ENCODE data around the gene PTPRS.
"Not testable (repeated sequence)": the region's sequence is repeated elsewhere in the genome, so short reads cannot be mapped to it uniquely, and the experiment has no call there.

The PTPRS gene

DNA sequence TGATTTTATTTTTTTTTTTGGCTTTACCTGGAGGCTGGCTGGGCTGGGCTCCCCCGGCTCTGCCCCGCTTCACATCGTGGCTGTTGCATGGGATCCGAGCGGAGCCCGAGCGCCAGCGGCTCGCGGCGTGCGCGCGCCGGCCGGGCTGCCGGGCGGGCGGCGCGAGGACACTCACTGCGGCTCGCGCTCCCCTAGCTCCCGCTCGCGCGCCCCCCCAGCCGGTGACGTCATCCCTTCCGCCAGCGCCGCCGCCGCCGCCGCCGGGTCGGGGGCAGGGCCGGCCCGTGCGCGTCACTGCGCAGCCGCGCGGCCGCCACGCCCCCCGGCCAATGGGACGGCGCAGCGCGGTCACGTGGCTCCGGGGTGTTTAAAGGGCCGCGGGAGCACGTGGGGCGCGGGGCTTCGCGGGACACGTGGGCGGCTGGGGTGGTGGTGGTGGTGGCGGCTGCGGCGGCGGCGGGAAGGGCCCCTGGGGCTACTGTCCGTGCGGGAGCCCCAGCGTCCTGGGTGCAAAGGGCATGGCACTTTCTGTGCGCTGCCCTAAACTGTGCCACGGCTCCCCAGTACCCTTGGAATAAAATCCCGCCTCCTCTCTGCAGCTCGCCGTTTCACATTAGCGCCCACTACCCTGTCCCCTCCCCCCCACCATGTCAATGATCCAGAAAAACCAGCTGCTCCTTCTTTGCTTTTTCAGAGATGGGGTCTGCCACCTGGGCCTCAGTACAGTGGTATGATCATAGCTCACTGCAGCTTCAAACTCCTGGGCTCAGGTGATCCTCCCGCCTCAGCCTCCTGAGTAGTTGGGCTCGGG lies at the start of gene PTPRS:
TSS of gene PTPRS (minus strand) at position 176 of the 811 bp plus-strand sequence. CDS start 54,672 bp downstream, outside the sequence.
- Mint-ChIP-seq H3K27me3 (peaks cover 62% of the 10 kb centered on the region), H3K4me1 (peaks cover 17% of the 10 kb centered on the region), H3K27ac (ENCODE audit: low read depth) (peak within 1 kb of the TSS; percentile 62), H3K36me3 (ENCODE audit: insufficient read depth) (peaks cover 1% of the 10 kb centered on the region), H3K4me3 (peak within 1 kb of the TSS; percentile 59), H3K9me3 (no peaks in the 10 kb centered on the region)
- DNase-seq (ENCODE audit: low spot score in 2 of 2) (peak in 1 of 2 donors; percentile 26), ATAC-seq (replicated peaks; ENCODE audit: extremely low read depth, poor library complexity, severe bottlenecking) (peak; percentile 48)

DNA sequence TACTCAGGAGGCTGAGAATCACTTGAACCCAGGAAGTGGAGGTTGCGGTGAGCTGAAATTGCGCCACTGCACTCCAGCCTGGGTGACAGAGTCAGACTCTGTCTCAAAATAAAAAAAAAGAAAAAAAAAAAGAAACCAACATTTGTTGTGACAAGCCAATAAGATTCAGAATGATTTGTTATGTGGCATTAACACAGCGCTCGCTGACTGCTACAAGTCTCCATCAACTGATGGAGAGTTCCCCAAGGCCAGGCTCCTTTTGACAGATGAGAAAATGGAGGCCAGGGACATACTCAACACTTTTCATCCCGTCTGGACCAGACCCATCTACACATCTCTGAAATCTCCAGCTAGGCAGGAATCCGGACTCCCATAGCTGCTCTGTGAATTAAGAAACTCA lies 48.7 kb upstream of the PTPRS start:
- no peak for DNase-seq (ENCODE audit: low spot score in 2 of 2)
- H3K27ac Mint-ChIP-seq (ENCODE audit: low read depth) = no peak overlapping the region
- H3K36me3 Mint-ChIP-seq (ENCODE audit: insufficient read depth) = no peaks in the 10 kb centered on the region
- no peak overlapping the region for H3K4me3 Mint-ChIP-seq
- no peak for ATAC-seq (replicated peaks; ENCODE audit: extremely low read depth, poor library complexity, severe bottlenecking)
- peaks cover 85% of the 10 kb centered on the region for H3K27me3 Mint-ChIP-seq
- H3K4me1 Mint-ChIP-seq = no peaks in the 10 kb centered on the region
- peaks cover 11% of the 10 kb centered on the region for H3K9me3 Mint-ChIP-seq

DNA sequence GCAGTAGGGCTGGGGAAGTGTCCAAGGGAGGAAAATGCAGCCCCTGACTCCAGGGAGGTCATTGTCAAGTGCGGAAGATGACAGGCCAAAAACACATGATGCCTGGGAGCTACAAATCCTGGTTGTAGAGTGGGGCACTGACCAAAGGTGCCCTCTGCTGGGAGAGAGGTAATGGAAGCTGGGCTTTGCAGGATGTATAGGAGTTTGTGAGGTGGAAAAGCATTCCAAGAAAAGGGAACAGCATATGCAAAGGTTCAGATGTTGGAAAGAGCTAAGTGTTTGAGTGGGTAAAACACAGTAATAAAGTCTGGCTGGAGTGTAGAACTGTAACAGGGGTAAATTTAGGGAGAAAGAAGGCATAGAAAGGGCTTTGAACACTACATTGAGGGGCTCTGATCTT lies 46.9 kb upstream of the PTPRS start:
- Mint-ChIP-seq H3K4me1 (no peaks in the 10 kb centered on the region), H3K27me3 (peaks cover 78% of the 10 kb centered on the region), H3K27ac (ENCODE audit: low read depth) (no peak overlapping the region), H3K4me3 (no peak overlapping the region), H3K9me3 (peaks cover 24% of the 10 kb centered on the region), H3K36me3 (ENCODE audit: insufficient read depth) (no peaks in the 10 kb centered on the region)
- DNase-seq (ENCODE audit: low spot score in 2 of 2) = no peak
- ATAC-seq (replicated peaks; ENCODE audit: extremely low read depth, poor library complexity, severe bottlenecking) = no peak

DNA sequence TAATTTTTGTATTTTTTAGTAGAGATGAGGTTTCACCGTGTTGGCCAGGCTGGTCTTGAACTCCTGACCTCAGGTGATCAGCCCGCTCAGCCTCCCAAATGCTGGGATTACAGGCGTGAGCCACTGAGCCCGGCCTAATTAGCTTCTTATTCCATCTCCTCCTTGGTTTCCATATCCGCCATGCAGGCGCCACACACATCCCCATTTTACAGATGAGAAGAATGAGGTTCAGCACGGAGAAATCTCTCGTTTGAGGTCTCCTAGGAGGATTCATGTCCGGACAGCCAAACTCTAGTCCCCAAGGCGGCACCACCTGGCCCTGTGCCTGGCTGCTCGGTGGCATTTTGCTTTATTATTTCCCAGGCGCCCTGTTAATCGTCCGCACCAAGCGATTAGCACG lies 46.2 kb upstream of the PTPRS start:
- no peak overlapping the region for H3K4me3 Mint-ChIP-seq
- no peak overlapping the region for H3K27ac Mint-ChIP-seq (ENCODE audit: low read depth)
- H3K4me1 Mint-ChIP-seq = no peaks in the 10 kb centered on the region
- H3K9me3 Mint-ChIP-seq = peaks cover 28% of the 10 kb centered on the region
- ATAC-seq (replicated peaks; ENCODE audit: extremely low read depth, poor library complexity, severe bottlenecking) (no peak), DNase-seq (ENCODE audit: low spot score in 2 of 2) (no peak)
- H3K36me3 Mint-ChIP-seq (ENCODE audit: insufficient read depth) = no peaks in the 10 kb centered on the region
- peaks cover 72% of the 10 kb centered on the region for H3K27me3 Mint-ChIP-seq

DNA sequence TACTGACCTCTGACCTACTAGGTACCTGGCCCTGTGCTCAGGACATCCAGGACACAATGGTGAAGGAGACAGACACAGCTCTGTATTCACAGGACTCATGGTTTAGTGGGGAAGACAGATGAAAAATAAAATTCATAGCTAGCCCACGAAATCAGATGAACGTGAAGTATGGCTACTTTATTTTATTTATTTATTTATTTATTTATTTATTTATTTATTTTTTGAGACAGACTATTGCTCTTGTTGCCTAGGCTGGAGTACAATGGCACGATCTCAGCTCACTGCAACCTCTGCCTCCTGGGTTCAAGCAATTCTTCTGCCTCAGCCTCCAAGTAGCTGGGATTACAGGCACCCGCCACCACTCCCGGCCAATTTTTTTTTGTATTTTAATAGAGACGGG lies 40.6 kb upstream of the PTPRS start:
- not testable (repeated sequence) for H3K36me3 Mint-ChIP-seq (ENCODE audit: insufficient read depth); H3K4me1 Mint-ChIP-seq; H3K27ac Mint-ChIP-seq (ENCODE audit: low read depth); DNase-seq (ENCODE audit: low spot score in 2 of 2); ATAC-seq (replicated peaks; ENCODE audit: extremely low read depth, poor library complexity, severe bottlenecking); H3K4me3 Mint-ChIP-seq
- Mint-ChIP-seq H3K9me3 (peaks cover 31% of the 10 kb centered on the region), H3K27me3 (peaks cover 51% of the 10 kb centered on the region)

DNA sequence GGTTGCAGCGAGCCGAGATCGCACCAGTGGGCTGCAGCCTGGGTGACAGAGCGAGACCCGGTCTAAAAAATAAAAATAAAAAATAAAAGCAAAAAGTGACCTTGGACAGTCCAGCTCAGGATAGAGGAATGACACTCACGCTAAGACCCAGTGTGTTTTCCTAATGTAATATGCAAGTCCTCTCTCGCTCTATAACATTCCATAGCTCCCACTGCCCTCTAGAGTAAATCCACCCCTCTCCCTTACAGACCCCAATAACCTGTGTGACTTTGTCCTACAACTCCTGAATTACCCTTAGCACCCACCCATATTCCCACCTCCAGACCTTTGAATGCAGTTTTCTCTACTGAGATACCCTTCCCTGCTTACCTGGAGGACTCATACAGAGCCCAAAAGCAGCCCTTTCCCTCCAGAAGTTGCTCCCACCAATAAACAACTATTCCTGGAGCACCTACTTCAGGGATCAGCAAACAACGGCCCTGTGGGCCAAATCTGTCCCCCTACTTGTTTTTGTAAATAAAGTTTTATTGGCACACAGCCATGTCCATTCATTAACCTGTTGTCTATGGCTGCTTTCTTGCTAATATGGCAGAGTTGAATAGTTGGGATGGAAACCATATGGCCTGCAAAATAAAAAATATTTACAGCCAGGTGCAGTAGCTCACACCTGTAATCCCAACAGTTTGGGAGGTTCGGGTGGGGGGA lies 39.8 kb upstream of the PTPRS start:
- Mint-ChIP-seq H3K36me3 (ENCODE audit: insufficient read depth) (peaks cover 4% of the 10 kb centered on the region), H3K4me1 (no peaks in the 10 kb centered on the region), H3K4me3 (no peak overlapping the region), H3K27ac (ENCODE audit: low read depth) (no peak overlapping the region), H3K9me3 (peaks cover 31% of the 10 kb centered on the region), H3K27me3 (peaks cover 49% of the 10 kb centered on the region)
- DNase-seq (ENCODE audit: low spot score in 2 of 2) = no peak
- no peak for ATAC-seq (replicated peaks; ENCODE audit: extremely low read depth, poor library complexity, severe bottlenecking)

DNA sequence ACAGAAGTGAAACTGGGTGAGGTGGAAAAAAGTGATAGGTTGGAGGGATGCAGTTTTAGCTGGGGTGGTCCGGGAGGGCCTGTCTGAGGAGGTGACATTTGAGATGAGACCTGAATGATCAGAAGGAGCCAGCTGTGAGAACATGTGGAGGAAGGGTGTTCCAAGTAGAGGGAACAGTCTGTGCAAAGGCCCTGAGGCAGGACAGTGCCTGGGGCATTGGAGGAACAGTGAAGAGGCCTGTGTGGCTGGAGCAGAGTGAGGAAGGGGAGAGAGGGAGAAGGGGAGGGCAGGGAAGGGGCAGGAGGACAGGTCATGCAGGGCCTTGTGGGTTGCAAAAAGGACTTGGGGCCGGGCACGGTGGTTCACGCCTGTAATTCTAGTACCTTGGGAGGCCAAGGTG lies 36.3 kb upstream of the PTPRS start:
- Mint-ChIP-seq H3K9me3 (peaks cover 10% of the 10 kb centered on the region), H3K4me3 (no peak overlapping the region), H3K36me3 (ENCODE audit: insufficient read depth) (peaks cover 4% of the 10 kb centered on the region), H3K27ac (ENCODE audit: low read depth) (no peak overlapping the region), H3K27me3 (peaks cover 41% of the 10 kb centered on the region), H3K4me1 (no peaks in the 10 kb centered on the region)
- ATAC-seq (replicated peaks; ENCODE audit: extremely low read depth, poor library complexity, severe bottlenecking) (no peak), DNase-seq (ENCODE audit: low spot score in 2 of 2) (no peak)

DNA sequence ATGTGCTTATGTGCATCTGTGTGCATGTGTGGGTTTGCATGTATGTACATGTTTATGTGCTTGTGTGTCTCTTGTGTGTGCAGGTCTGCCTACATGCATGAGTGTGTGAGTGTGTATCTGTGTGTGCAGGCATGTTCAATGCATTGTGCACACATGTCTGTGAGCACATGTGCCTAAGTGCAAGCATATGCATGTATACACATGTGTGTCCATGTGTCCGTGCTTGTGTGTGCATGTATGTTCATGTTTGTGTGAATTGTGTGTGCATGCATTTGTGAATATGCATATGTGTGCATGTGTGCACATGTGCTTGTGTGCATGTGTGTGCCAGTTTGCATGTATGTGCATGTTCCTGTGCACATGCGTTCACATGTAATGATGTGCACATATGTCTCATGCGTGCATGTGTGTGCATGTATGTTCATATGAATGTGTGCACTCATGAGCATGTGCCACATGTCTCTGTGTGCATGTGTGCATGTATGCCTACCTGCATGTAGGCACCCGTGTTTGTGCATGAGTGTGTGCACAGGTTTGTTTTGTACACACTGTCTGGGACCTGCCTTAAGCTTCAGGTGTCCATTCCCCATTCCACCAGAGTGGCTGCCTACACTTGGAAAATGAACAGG lies 32.1 kb upstream of the PTPRS start:
- DNase-seq (ENCODE audit: low spot score in 2 of 2) (no peak), ATAC-seq (replicated peaks; ENCODE audit: extremely low read depth, poor library complexity, severe bottlenecking) (no peak)
- H3K4me1 Mint-ChIP-seq = no peaks in the 10 kb centered on the region
- no peaks in the 10 kb centered on the region for H3K36me3 Mint-ChIP-seq (ENCODE audit: insufficient read depth)
- no peak overlapping the region for H3K4me3 Mint-ChIP-seq
- H3K27ac Mint-ChIP-seq (ENCODE audit: low read depth) = no peak overlapping the region
- no peaks in the 10 kb centered on the region for H3K9me3 Mint-ChIP-seq
- H3K27me3 Mint-ChIP-seq = peaks cover 32% of the 10 kb centered on the region

DNA sequence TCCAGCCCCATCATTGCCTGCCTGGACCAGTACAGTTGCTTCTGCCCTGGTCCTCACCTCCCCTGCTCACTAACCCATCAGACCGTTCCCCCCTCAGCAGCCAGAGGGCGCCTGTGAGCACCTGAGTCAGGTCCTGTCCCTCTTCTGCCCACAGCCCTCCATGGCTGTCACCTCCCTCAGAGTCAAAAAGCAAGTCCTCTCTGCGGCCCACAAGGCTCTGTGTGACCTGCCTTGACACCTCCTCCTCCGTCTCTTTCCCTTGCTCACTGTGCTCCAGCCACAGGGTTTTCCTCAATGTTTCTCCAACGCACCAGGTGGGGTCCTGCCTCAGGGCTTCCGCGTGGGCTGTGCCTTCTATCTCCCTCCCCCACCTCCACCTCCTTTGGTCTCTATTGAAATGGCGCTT lies 29.4 kb upstream of the PTPRS start:
- H3K27ac Mint-ChIP-seq (ENCODE audit: low read depth) = no peak overlapping the region
- H3K27me3 Mint-ChIP-seq = peaks cover 8% of the 10 kb centered on the region
- no peak overlapping the region for H3K4me3 Mint-ChIP-seq
- no peaks in the 10 kb centered on the region for H3K36me3 Mint-ChIP-seq (ENCODE audit: insufficient read depth)
- no peak for ATAC-seq (replicated peaks; ENCODE audit: extremely low read depth, poor library complexity, severe bottlenecking)
- no peaks in the 10 kb centered on the region for H3K9me3 Mint-ChIP-seq
- no peaks in the 10 kb centered on the region for H3K4me1 Mint-ChIP-seq
- DNase-seq (ENCODE audit: low spot score in 2 of 2) = no peak

DNA sequence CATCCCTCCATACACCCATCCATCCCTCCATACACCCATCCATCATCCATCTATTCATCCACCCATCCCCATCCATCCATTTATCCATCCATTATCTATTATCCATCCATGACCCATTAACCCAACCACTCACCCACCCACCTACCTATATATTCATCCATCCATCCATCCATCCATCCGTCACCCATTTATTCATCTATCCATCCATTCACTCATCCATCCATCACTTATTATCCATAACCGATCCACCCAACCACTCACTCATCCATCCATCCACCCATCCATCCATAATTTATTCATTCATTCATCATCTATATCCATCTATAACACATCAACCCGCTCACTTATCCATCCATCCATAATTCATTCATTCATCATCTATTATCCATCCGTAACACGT lies 28.7 kb upstream of the PTPRS start:
- no peak overlapping the region for H3K4me3 Mint-ChIP-seq
- no peak for DNase-seq (ENCODE audit: low spot score in 2 of 2)
- no peaks in the 10 kb centered on the region for H3K4me1 Mint-ChIP-seq
- peaks cover 1% of the 10 kb centered on the region for H3K27me3 Mint-ChIP-seq
- no peak overlapping the region for H3K27ac Mint-ChIP-seq (ENCODE audit: low read depth)
- no peaks in the 10 kb centered on the region for H3K36me3 Mint-ChIP-seq (ENCODE audit: insufficient read depth)
- no peak for ATAC-seq (replicated peaks; ENCODE audit: extremely low read depth, poor library complexity, severe bottlenecking)
- no peaks in the 10 kb centered on the region for H3K9me3 Mint-ChIP-seq

DNA sequence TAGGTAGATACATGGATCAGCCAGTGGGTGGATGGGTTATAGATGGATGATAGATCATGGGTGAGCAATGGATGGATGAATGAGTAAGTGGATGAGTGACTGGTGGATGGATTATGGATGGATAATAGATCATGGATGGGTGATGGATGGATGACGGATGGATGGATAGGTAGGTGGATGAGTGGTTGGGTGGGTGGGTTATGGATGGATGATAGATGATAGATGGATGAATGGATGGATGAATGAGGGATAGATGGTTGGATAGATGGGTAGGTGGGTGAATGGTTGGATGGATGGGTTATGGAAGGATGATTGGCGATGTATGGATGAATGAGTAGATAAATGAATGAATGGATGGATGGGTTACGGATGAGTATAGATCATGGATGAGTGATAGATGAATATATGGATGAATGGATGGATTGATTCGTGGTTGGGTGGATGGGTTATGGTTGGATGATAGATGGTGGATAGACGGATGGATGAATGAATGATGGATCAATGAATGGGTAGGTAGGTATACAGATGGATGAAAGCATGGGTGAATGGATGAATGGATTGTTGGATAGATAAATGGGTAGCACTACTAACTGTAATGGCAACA lies 27.0 kb upstream of the PTPRS start:
- ATAC-seq (replicated peaks; ENCODE audit: extremely low read depth, poor library complexity, severe bottlenecking) (no peak), DNase-seq (ENCODE audit: low spot score in 2 of 2) (no peak)
- no peaks in the 10 kb centered on the region for H3K4me1 Mint-ChIP-seq
- no peak overlapping the region for H3K4me3 Mint-ChIP-seq
- H3K27ac Mint-ChIP-seq (ENCODE audit: low read depth) = no peak overlapping the region
- no peaks in the 10 kb centered on the region for H3K36me3 Mint-ChIP-seq (ENCODE audit: insufficient read depth)
- no peaks in the 10 kb centered on the region for H3K27me3 Mint-ChIP-seq
- no peaks in the 10 kb centered on the region for H3K9me3 Mint-ChIP-seq

DNA sequence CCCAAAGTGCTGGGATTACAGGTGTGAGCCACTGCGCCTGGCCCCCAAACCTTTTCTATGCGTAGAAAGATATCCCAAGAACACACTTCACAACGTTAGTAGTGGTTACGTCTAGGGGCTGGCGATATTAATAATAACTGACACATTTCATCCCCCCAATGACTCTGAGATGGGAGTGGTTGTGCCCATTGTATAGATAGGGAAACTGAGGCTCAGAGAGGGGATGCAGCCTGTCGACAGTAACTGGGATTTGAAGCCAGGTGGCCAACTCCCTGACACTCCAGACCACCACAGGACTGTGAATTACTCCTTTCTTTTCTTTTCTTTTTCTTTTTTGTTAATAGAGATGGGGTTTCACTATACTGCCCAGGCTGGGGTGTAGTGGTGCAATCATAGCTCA lies 25.3 kb upstream of the PTPRS start:
- Mint-ChIP-seq H3K4me3 (no peak overlapping the region), H3K9me3 (no peaks in the 10 kb centered on the region)
- ATAC-seq (replicated peaks; ENCODE audit: extremely low read depth, poor library complexity, severe bottlenecking) = no peak

More for the DNA sequence above, 25.3 kb upstream of the PTPRS start:
- Mint-ChIP-seq H3K4me1 (no peaks in the 10 kb centered on the region), H3K27me3 (no peaks in the 10 kb centered on the region), H3K36me3 (ENCODE audit: insufficient read depth) (no peaks in the 10 kb centered on the region), H3K27ac (ENCODE audit: low read depth) (no peak overlapping the region)
- DNase-seq (ENCODE audit: low spot score in 2 of 2) = no peak
